CD4-positive, alpha-beta T cell treated with Interleukin-1 beta for 1 hour (primary cell): ENCODE data around the gene CHCT1.

Source experiments
- DNase-seq, 2 donors: peaks; one replicate each; pipeline ENCODE4 v3.0.0-alpha.2; 2020 to 2022

CHCT1 gene

DNA sequence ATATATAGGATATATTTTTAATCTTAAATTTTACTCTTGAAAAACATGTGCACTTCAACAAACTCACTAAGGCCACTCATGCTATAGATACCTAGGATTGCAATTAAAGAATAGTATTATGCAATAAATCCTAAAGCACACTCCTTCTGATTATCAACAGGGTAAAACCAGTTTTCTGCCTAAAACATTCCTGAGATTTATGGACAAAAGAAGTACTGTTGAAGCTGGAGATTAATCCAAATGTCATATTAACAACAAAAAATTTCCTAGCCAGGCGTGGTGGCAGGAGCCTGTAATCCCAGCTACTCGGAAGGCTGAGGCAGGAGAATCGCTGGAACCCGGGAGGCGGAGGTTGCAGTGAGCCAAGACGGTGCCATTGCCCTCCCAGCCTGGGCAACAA lies 21.4 kb downstream of the CHCT1 start:
- DNase-seq: no peak

DNA sequence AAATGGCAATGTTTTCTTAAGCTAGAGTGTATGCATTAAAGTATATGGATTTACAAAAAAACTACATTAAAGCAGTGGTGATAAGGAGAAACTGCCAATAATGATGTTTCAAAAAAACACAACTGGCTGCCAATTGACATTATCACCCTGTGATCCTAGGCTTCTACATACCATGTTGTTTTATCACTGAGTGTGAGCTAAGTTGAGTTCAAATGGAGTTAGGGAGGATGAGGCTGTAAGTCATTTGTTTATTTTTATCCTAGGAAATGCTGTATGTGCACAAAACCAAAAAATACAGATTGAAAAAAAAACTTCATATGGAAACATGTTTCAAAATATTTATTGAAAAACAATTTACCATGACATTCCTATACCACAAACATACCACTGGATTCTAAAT lies 22.9 kb downstream of the CHCT1 start:
- no peak for DNase-seq

DNA sequence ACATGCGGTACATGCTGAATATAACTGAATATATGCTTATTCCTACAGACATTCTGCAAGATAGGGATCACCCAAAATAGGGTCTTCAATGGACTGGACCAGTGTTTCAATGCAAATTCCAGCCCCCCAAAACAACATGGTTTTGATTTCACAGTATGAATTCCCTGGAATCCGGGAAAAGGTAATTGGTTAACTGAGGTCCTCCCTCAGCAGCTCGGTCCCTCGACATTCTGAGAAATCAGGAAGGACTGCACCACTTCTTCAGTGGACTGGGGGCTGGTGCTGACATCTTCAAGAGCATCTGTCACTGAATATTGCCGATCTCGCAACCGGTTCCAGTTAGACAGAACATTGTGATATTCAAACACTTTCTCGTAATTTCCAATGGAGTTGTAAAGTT lies 25.1 kb downstream of the CHCT1 start:
- no peak for DNase-seq

DNA sequence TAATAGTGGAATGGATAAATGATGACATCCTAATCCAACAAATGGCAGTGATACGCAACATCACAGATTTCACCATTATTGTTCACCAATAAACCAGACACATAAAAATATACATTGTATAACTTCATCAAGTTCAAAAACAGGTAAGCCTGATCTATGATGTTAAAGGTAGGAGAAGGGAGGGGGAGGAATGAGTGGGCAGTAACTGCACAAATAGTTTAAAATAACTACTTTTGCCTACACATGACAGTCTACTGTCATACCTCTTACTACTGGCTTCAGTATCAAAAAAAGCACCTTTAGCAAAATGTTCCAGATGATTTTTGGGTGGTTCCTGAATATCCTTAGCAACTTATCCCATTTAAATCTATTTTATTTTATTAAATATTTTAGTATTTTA lies 28.8 kb downstream of the CHCT1 start:
- no peak for DNase-seq

DNA sequence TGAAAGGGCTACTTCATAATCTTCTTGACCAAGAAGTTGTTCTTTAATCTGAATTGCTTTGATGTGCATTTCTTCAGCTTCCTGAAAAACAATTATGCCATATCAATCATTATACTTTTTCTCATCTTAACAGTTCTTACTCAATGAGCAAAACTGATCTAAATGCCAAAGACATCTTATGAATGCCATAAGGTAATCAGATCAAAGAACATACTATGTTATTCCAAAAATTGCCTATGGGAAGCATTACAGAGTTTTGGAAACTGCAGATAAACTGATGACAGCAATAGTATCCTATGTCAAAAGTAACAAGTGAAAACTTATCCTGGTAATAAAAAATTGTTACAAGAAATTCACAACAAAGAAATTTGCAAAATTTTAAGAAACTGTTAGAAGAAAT lies 29.7 kb downstream of the CHCT1 start:
- no peak for DNase-seq

DNA sequence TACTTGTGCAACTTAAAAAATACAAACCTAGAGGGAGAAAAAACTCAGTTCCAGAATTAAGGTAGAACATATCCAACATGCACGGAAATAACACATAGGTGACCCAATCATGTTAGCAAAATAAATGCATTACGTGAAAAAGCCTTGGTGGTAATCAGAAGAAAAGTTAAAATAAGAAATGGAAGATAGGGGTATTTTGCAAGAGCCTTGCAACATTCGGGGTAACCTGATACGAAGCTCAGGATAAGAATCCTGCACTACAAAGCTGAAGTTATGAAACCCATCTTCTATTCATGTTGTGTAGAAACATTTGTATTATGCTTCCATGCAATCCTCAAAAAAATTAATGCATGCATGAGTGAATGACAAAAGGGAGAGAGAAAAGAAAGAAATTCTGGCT lies 33.1 kb downstream of the CHCT1 start:
- DNase-seq: no peak

DNA sequence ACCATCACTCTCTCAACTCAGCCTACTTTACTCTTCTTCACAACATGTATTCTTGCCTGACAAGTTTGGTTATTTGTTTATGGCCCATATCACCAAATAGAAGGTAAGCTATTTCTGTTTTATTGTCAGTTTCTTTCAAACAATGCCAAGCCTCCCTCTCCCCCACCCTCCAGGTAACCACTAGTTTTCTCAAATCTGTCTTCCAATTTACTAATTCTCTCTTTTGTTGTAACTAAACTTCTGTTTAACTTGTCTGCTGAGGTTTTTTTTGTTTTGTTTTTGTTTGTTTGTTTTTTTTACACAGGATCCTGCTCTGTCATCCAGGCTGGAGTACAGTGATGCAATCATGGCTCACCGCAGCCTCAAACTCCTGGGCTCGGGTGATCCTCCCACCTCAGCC lies 34.9 kb downstream of the CHCT1 start:
- no peak for DNase-seq

DNA sequence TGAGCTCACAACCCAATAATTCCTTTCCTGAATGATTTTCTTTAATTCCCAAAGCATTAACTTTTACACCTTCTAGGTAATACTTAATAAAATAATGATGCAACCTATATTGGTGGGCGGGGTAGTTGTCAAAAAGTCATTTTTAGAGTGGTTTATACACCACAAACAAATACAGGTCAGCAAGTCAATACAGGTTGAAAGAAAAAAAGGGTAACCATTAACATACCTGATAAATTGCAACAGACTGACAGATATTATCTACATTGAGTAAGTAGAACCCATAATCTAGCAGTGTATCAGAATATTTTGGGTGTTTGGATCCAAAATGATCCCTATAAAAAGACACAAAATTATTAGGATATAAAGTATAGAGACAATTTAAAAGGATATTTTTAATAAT lies 39.3 kb downstream of the CHCT1 start:
- no peak for DNase-seq

DNA sequence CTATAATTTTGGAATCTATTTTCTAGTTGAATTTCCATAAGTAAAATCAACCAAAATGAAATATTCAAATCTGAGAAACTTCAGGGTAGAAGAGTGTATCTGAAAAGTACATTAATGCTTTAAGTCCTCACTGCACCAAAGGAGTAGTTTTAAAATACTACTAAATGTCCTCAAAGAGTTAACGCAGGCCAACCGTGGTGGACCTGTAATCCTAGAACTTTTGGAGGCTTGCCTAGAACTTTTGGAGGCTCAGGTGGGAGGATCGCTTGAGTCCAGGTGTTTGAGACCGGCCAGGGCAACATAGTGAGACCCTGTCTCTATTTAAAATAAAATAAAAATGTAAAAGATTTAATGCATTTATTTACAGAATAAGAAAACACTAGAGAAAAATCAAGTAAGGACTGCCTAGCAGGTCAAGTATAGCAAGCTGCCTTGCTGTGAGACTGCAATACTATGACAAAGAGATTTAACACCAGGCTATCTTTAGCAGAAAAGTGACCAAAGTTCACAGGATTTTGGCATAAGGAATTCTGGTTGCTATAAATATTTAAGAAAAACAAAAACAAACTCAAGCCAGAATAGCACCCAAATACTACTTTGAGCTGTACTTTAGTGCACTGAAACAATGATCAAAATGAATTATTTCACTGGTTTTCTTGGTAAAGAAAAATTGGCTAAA lies 41.0 kb downstream of the CHCT1 start:
- no peak for DNase-seq

DNA sequence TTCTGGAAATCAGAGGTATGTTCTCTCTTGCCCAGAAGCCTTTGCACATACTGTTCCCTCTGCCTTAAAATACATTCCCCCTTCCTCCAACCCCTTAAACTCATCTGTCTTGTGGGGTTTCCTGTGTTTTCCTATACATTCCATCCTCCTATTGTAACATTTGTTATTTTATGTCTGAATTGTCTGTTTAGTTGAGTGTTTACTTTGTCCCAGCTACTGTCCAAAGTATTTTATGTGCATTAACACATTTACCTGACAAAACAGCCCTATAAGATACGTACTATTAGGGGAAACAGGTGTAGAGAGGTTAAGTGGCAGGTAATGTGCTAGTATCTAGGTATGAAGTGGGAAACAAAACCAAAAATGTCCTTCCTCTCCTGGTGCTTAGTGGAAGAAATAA lies 42.1 kb downstream of the CHCT1 start:
- no peak for DNase-seq

DNA sequence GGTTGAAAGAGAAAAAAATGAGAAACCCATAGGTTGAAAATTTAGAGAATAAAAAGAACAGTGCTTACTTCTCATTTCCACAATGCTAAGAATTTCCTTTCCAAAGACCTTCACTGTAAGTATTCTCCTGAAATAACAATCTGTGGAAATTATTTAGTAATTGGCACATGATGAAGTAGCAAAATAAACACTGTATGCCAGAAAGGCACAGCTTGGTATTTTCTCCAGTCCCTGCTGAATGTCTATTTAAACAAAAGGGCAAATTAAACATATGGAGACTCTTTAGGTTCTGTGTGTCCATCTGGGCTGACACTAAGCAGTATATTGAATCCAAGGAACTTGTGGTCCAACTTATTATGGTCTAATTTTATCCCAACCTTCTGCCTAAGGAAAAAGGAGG lies 46.1 kb downstream of the CHCT1 start:
- no peak for DNase-seq

DNA sequence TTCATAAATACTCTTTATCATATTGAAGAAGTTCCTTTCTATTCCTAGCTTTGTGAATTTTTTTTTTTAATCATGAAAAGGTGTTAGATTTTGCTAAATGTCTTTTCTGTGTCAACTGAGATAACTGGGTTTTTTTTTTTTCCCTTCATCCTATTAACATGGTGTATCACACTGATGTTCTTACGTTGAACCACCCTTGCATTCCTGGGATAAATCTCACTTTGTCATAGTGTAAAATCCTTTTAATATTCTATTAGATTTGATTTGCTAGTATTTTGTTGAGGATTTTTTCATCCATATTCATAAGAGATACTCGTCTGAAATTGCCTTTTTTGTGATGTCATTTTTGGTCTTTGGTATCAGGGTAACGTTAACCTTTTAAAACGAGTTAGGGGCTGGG lies 49.2 kb downstream of the CHCT1 start:
- no peak for DNase-seq

DNA sequence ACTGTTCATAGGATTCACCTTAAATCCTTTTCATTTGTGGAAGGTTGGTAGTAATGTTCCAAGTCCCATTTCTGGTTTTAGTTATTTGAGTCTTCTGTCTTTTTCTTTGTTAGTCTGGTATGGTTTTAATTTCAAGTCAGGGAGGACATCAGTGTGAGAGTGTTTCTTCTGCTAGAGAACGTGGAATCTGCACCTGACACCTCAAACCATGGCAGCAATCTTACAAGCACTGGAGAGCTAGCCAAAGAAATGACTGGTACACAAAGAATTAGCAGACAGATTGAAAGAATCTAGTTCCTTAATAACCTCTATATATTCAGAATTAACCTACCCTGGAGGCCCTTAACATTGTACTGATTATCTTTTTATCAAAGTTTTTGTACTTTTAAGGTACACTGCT lies 50.2 kb downstream of the CHCT1 start:
- DNase-seq: no peak

DNA sequence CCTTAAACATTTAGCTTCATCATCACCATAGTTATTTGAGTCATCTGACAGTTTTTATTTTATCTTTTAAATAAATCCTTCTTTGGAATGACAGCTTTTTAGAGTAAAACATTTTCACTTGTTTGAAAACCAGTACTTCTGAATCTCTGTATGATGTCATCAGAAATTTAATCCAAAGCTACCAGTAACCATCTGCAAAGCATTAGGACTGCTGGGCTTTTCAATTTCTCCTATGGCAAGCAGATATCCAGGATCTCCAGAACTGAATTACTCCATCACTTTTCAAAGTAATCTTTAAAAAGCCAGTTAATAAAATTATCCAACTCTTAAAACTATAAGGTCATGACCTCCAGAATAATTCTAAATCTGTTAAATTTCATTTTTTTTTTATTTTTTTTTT lies 51.5 kb downstream of the CHCT1 start:
- DNase-seq: no peak
